Activated B cell treated with CpG ODN at 0.5 μM for 24 hours (primary cell): ENCODE results near the gene CNTNAP2. TPM values are rescaled to one million over a fixed set of nuclear protein-coding genes. Genes with fewer than 3 reads are reported as not detected.

Experiments used
- ATAC-seq: fragments of 200-7000 bp; cut with Tn5 transposase; one replicate; pipeline ENCODE4 v1.10.0; 2021; ENCODE audit warnings: low read depth, mild to moderate bottlenecking, moderate library complexity
- CTCF ChIA-PET: fragments of 350-600 bp; sonication (Branson Sonifier 250); formaldehyde crosslinking; loops from one replicate; lab custom pipeline; 2021; ENCODE audit warnings: antibody characterized with exemption; lab: Charles Lee
- POLR2A ChIA-PET: fragments of 350-600 bp; sonication (Branson Sonifier 250); formaldehyde crosslinking; loops from one replicate; lab custom pipeline; 2021; ENCODE audit warnings: antibody characterized with exemption; lab: Charles Lee
- DNase-seq: peaks from one replicate; pipeline ENCODE4 v3.0.0; 2022
- H3K27ac Mint-ChIP-seq: one replicate; pipeline ENCODE4 v1.8.0; 2020; ENCODE audit warnings: mixed read lengths
- H3K27me3 Mint-ChIP-seq: one replicate; pipeline ENCODE4 v1.8.0; 2021; ENCODE audit warnings: mixed read lengths
- H3K36me3 Mint-ChIP-seq: one replicate; pipeline ENCODE4 v1.8.0; 2021; ENCODE audit warnings: low read depth, mixed read lengths
- H3K4me1 Mint-ChIP-seq: one replicate; pipeline ENCODE4 v1.8.0; 2021; ENCODE audit warnings: mixed read lengths
- H3K4me3 Mint-ChIP-seq: one replicate; pipeline ENCODE4 v1.8.0; 2020; ENCODE audit warnings: mild to moderate bottlenecking, mixed read lengths
- H3K9me3 Mint-ChIP-seq: one replicate; pipeline ENCODE4 v1.8.0; 2020; ENCODE audit warnings: mixed read lengths
- intact Hi-C: fragments of 100-400 bp; cut with micrococcal nuclease; formaldehyde crosslinking; loops from one replicate; pipeline ENCODE4 v1.15.1; 2024
- total RNA-seq: library from RNA; stranded (reverse); gene quantifications from 2 replicates; pipeline ENCODE4 v1.2.3, GENCODE V29; 2022
- TF ChIP-seq, protein P1 (sequence below): fragments of 200-600 bp; IDR thresholded peaks from one replicate; pipeline ENCODE4 v1.8.0; 2022; ENCODE audit warnings: antibody characterized with exemption, mild to moderate bottlenecking

The CNTNAP2 gene
- total RNA-seq, 1 donor from 2014 or later = 0.84 TPM

DNA sequence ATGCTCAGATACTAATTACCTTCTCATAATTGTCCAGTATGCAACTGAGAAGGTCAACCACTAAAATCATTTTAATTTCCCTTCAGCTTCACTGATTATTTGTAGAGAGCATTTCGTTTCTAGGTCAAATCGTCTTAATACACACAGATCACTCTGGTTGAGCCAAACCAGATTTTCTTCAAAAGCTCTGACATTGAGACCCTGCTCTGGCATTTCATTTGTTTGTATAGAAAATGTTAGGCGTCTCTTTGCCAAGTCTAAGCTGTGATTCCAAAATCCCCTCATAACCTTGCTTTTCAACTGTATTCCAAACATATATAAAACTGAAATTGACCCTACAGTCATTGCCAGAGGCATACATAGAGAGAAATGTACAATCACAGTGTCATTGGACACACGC lies 520.0 kb downstream of the CNTNAP2 start:
- CTCF ChIA-PET = no interaction called here
- no peaks in the 10 kb centered on the region for H3K4me1 Mint-ChIP-seq
- H3K9me3 Mint-ChIP-seq = peaks cover 3% of the 10 kb centered on the region
- DNase-seq (no peak), ATAC-seq (no peak)
- POLR2A ChIA-PET = no interaction called here
- intact Hi-C loops = no loop called here
- H3K27ac Mint-ChIP-seq = no peak overlapping the region
- H3K36me3 Mint-ChIP-seq = no peaks in the 10 kb centered on the region
- TF ChIP-seq, protein P1, sequence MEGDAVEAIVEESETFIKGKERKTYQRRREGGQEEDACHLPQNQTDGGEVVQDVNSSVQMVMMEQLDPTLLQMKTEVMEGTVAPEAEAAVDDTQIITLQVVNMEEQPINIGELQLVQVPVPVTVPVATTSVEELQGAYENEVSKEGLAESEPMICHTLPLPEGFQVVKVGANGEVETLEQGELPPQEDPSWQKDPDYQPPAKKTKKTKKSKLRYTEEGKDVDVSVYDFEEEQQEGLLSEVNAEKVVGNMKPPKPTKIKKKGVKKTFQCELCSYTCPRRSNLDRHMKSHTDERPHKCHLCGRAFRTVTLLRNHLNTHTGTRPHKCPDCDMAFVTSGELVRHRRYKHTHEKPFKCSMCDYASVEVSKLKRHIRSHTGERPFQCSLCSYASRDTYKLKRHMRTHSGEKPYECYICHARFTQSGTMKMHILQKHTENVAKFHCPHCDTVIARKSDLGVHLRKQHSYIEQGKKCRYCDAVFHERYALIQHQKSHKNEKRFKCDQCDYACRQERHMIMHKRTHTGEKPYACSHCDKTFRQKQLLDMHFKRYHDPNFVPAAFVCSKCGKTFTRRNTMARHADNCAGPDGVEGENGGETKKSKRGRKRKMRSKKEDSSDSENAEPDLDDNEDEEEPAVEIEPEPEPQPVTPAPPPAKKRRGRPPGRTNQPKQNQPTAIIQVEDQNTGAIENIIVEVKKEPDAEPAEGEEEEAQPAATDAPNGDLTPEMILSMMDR = no peak
- no peaks in the 10 kb centered on the region for H3K27me3 Mint-ChIP-seq
- H3K4me3 Mint-ChIP-seq = no peak overlapping the region

DNA sequence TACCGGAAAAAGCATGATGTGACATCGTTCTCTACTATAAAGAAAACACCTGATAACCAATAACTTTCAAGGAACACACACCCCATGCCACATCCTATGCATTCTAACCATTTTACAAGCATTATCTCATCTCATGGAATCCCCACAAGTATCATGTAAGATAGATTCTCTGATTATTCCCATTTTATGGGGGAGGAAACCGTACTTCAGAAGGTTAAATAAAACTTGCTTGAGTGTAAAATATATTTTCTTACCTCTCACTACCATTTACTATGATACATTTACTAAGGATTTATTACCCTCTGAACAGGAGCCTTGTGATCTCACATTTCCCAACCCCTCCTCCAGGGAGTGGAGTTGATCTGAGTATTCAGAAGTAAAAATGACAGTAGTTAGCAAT lies 522.7 kb downstream of the CNTNAP2 start:
- Mint-ChIP-seq H3K27ac (no peak overlapping the region), H3K27me3 (no peaks in the 10 kb centered on the region), H3K4me1 (no peaks in the 10 kb centered on the region), H3K9me3 (peaks cover 3% of the 10 kb centered on the region), H3K36me3 (no peaks in the 10 kb centered on the region), H3K4me3 (no peak overlapping the region)
- ChIA-PET POLR2A (no interaction called here), CTCF (no interaction called here)
- DNase-seq (no peak), ATAC-seq (no peak)
- TF ChIP-seq, protein P1 = no peak
- intact Hi-C loops = no loop called here

DNA sequence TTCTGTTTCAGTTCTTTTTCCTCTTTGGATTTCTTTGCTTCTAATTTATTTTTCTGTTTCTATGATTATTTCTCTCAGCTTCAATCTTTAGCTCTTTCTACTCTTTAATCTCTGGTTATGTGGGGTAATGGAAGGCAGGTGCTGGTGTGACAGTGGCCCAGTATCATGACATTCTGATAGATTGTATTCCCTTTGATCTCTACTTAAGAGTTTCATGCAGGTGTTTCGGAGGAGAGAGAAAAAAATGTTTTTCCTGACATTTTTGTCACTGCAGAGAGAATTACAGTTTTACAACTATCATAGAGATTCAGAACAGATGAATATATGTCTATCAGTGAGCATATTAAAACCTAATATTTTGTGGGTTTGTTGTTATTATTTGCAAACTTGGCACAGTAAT lies 524.9 kb downstream of the CNTNAP2 start:
- Mint-ChIP-seq H3K4me1 (no peaks in the 10 kb centered on the region), H3K27me3 (no peaks in the 10 kb centered on the region), H3K9me3 (peaks cover 3% of the 10 kb centered on the region), H3K36me3 (no peaks in the 10 kb centered on the region), H3K27ac (no peak overlapping the region), H3K4me3 (no peak overlapping the region)
- TF ChIP-seq, protein P1 = no peak
- intact Hi-C loops = no loop called here
- DNase-seq (no peak), ATAC-seq (no peak)
- POLR2A ChIA-PET = no interaction called here
- CTCF ChIA-PET = no interaction called here

- Mint-ChIP-seq H3K4me3 (no peak overlapping the region), H3K27ac (no peak overlapping the region), H3K27me3 (no peaks in the 10 kb centered on the region), H3K4me1 (no peaks in the 10 kb centered on the region), H3K36me3 (no peaks in the 10 kb centered on the region), H3K9me3 (peaks cover 5% of the 10 kb centered on the region)
- TF ChIP-seq, protein P1 = no peak
- ATAC-seq (no peak), DNase-seq (no peak)
- POLR2A ChIA-PET = no interaction called here
- intact Hi-C loops = no loop called here
- CTCF ChIA-PET = no interaction called here
These were observed 528.9 kb downstream of the CNTNAP2 start for GRCh38 chr7:146645383-146645976.

DNA sequence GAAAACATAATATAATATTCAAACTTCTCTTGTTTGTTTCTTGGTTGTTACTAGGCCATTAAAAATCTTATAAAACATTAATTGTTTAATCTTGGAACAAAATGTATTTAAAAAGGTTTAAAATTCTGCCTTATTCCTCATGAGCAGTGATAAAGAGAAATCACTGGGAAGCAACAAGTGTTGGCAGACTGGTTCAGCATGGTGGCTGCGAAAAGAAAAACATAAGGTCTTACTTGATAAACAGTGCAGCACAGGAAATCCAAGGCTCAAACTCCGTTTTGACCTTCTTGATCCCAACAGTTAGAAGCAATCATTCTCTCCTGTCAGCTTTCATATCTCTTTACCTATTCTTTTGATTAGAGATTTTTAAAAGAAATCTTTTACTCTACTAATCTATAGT lies 530.8 kb downstream of the CNTNAP2 start:
- no peak overlapping the region for H3K27ac Mint-ChIP-seq
- no peaks in the 10 kb centered on the region for H3K36me3 Mint-ChIP-seq
- no peaks in the 10 kb centered on the region for H3K27me3 Mint-ChIP-seq
- no peaks in the 10 kb centered on the region for H3K4me1 Mint-ChIP-seq
- ATAC-seq (no peak), DNase-seq (no peak)
- no peak overlapping the region for H3K4me3 Mint-ChIP-seq
- intact Hi-C loops = no loop called here
- TF ChIP-seq, protein P1 = no peak
- POLR2A ChIA-PET = no interaction called here
- peaks cover 2% of the 10 kb centered on the region for H3K9me3 Mint-ChIP-seq
- CTCF ChIA-PET = no interaction called here
